DOHH2 (cell line): Measurements from ENCODE around the gene MAP1B.

Source experiments
- H3F3A ChIP-seq: fragments of 200-600 bp; sonication (generic), shearing (Covaris generic); 2 replicates; pipeline ENCODE4 v1.6.0; 2016; ENCODE audit warnings: antibody characterized with exemption, mild to moderate bottlenecking; ENCODE audit not compliant: control insufficient read depth, insufficient read depth
- H3K27ac ChIP-seq: fragments of 200-600 bp; sonication (generic); 2 replicates; pipeline ENCODE4 v1.5.1; 2014; ENCODE audit warnings: low read depth, mild to moderate bottlenecking, low read length, moderate library complexity
- H3K27me3 ChIP-seq: fragments of 200-600 bp; sonication (generic); 2 replicates; pipeline ENCODE4 v1.6.1; 2014; ENCODE audit warnings: mild to moderate bottlenecking, low read length, mixed read lengths; ENCODE audit not compliant: control insufficient read depth
- H3K36me3 ChIP-seq: fragments of 200-600 bp; sonication (generic); 2 replicates; pipeline ENCODE4 v1.6.1; 2014; ENCODE audit warnings: mild to moderate bottlenecking, low read length, moderate library complexity, mixed read lengths; ENCODE audit not compliant: control insufficient read depth
- H3K4me1 ChIP-seq: fragments of 200-600 bp; sonication (generic); 2 replicates; pipeline ENCODE4 v1.6.1; 2014; ENCODE audit warnings: mild to moderate bottlenecking, low read length, mixed read lengths; ENCODE audit not compliant: control insufficient read depth
- H3K4me2 ChIP-seq: fragments of 200-600 bp; sonication (generic); 2 replicates; pipeline ENCODE4 v1.6.0; 2014; ENCODE audit warnings: mild to moderate bottlenecking, low read length, moderate library complexity
- H3K4me3 ChIP-seq: fragments of 200-600 bp; sonication (generic); 2 replicates; pipeline ENCODE4 v1.5.1; 2014; ENCODE audit warnings: mild to moderate bottlenecking, low read length, mixed read lengths
- H3K79me2 ChIP-seq: fragments of 200-600 bp; sonication (generic); 2 replicates; pipeline ENCODE4 v1.6.1; 2014; ENCODE audit warnings: mild to moderate bottlenecking, low read length, mixed read lengths; ENCODE audit not compliant: control insufficient read depth
- H3K9me2 ChIP-seq: fragments of 200-600 bp; sonication (generic); replicated peaks from 2 replicates; pipeline ENCODE4 v1.6.1; 2014; ENCODE audit warnings: mild to moderate bottlenecking, low read length, mixed read lengths; ENCODE audit not compliant: control insufficient read depth
- H3K9me3 ChIP-seq: fragments of 200-600 bp; sonication (generic); 2 replicates; pipeline ENCODE4 v1.6.1; 2014; ENCODE audit warnings: antibody characterized with exemption, low read length, mixed read lengths; ENCODE audit not compliant: control insufficient read depth, insufficient read depth
- H4K20me1 ChIP-seq: fragments of 200-600 bp; sonication (generic); 2 replicates; pipeline ENCODE4 v1.6.0; 2014; ENCODE audit warnings: low read depth, mild to moderate bottlenecking, antibody characterized with exemption, low read length, moderate library complexity; ENCODE audit not compliant: control insufficient read depth, insufficient read depth
- EZH2phosphoT487 ChIP-seq: fragments of 200-600 bp; sonication (generic); IDR thresholded peaks from 2 replicates; pipeline ENCODE4 v1.6.1; 2017; ENCODE audit warnings: borderline replicate concordance, mild to moderate bottlenecking, antibody characterized with exemption, low read length, moderate library complexity, mixed read lengths
- TF ChIP-seq, protein P1 (sequence below): fragments of 200-600 bp; sonication (generic); IDR thresholded peaks from one replicate; pipeline ENCODE4 v1.5.1; 2014; ENCODE audit warnings: antibody characterized with exemption, mild to moderate bottlenecking, low read depth, low read length; ENCODE audit not compliant: poor library complexity, severe bottlenecking

MAP1B gene

DNA sequence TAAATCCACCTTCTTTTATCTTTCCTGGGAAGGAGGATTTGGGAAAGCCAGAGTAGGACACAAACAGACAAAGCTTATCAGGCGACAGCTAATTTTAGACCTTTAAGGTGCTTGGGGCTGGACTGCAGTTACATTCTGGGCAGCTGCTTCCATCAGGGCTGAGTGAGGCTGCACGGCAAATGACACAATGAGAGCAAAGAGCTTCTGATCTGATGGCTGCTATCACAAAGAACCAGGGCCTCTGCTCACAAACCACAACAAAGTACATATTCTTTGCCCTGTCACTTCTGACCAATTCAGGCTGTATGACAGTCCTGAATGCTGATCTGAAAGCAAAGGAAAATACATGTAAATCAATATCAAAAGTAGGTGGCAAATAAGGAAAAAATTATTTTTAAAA is 119.7 kb downstream of the MAP1B start:
- Histone ChIP-seq H3K27ac (no peak overlapping the region), H3K9me2 (no peaks in the 10 kb centered on the region), H3K4me1 (no peaks in the 10 kb centered on the region), H3K36me3 (peaks cover 96% of the 10 kb centered on the region), H3K4me2 (no peak overlapping the region), H3K4me3 (no peak overlapping the region), H3K9me3 (no peaks in the 10 kb centered on the region), H3K79me2 (no peaks in the 10 kb centered on the region), H4K20me1 (no peaks in the 10 kb centered on the region), H3F3A (no peaks in the 10 kb centered on the region), H3K27me3 (no peaks in the 10 kb centered on the region)
- TF ChIP-seq EZH2phosphoT487, result no peak
- TF ChIP-seq, protein P1, sequence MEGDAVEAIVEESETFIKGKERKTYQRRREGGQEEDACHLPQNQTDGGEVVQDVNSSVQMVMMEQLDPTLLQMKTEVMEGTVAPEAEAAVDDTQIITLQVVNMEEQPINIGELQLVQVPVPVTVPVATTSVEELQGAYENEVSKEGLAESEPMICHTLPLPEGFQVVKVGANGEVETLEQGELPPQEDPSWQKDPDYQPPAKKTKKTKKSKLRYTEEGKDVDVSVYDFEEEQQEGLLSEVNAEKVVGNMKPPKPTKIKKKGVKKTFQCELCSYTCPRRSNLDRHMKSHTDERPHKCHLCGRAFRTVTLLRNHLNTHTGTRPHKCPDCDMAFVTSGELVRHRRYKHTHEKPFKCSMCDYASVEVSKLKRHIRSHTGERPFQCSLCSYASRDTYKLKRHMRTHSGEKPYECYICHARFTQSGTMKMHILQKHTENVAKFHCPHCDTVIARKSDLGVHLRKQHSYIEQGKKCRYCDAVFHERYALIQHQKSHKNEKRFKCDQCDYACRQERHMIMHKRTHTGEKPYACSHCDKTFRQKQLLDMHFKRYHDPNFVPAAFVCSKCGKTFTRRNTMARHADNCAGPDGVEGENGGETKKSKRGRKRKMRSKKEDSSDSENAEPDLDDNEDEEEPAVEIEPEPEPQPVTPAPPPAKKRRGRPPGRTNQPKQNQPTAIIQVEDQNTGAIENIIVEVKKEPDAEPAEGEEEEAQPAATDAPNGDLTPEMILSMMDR, result no peak

DNA sequence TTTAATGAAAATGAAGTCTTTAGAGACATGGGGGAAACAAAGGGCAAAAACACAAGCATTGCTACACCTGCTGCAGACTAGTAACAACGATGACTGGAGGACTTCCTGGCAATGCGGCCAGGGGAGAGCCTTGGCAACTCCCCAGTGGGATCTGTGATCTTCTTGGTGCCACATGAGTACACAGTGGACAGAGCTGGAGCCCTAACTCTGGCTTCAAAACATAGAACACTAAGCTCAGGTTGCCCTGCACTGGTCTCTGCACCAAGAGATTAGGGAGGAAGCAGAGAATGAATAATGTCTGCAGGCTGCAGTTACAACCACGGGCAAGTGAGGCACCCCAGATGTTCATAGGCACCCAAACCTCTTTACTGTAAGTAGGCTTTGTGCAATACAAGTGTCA is 121.7 kb downstream of the MAP1B start:
- Histone ChIP-seq H3K4me1 (peaks cover 13% of the 10 kb centered on the region), H3F3A (no peaks in the 10 kb centered on the region), H3K27ac (no peak overlapping the region), H3K9me3 (no peaks in the 10 kb centered on the region), H3K4me3 (no peak overlapping the region), H3K27me3 (no peaks in the 10 kb centered on the region), H3K4me2 (no peak overlapping the region), H3K36me3 (peaks cover 90% of the 10 kb centered on the region), H4K20me1 (no peaks in the 10 kb centered on the region), H3K79me2 (no peaks in the 10 kb centered on the region), H3K9me2 (no peaks in the 10 kb centered on the region)
- no peak for TF ChIP-seq EZH2phosphoT487
- TF ChIP-seq, protein P1, result no peak

DNA sequence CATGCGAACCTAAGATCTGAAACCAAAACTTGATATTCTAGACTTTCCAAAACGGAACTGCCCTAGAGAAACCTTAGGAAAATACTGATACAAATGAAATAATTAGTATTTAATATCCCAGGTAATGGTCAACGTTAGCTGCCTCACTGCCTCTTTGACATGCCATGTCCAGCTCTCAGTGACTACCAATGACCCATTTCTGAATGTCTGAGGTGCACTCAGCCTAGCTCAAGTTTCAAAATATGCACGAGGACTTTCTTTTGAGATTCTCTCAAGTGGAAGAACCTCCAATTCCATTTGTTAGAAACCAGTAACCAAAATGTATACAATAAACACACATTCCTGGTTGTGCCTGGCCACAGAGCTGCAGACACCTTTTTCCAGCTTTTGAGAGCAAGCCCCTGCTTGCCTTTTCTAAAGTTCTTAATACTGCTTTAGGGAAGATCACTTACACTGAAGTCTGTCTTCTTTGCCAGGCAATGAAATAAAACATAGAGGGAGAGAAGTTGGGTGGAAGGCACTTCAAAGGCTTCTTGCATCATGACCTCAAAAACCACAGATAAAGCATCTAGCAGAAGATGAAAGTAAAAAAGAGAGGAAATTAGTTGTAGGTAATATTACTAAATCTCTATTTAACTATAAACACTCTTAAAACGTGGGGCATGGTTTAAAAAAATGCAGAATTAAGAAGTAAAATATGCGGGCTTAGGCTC is 124.9 kb downstream of the MAP1B start:
- Histone ChIP-seq H3K27ac (no peak overlapping the region), H3K36me3 (peaks cover 89% of the 10 kb centered on the region), H3F3A (no peaks in the 10 kb centered on the region), H3K9me3 (no peaks in the 10 kb centered on the region), H3K9me2 (no peaks in the 10 kb centered on the region), H4K20me1 (no peaks in the 10 kb centered on the region), H3K4me3 (no peak overlapping the region), H3K4me2 (no peak overlapping the region), H3K27me3 (no peaks in the 10 kb centered on the region), H3K79me2 (no peaks in the 10 kb centered on the region), H3K4me1 (peaks cover 32% of the 10 kb centered on the region)
- TF ChIP-seq, protein P1, result no peak
- TF ChIP-seq EZH2phosphoT487, result no peak
